Mononuclear cell (primary cell): ENCODE results near the gene LRRC47. TPM values are rescaled to one million over a fixed set of nuclear protein-coding genes. Genes with fewer than 3 reads are reported as not detected.
"Not testable (repeated sequence)": the region's sequence is repeated elsewhere in the genome, so short reads cannot be mapped to it uniquely, and the experiment has no call there.

ENCODE experiments used
- H3K27me3 ChIP-seq: 2 replicates; pipeline ENCODE4 v1.6.0; 2011; ENCODE audit warnings: low read length, control low read depth; ENCODE audit not compliant: insufficient read depth
- H3K4me1 ChIP-seq: 2 replicates; pipeline ENCODE4 v1.5.1; 2011; ENCODE audit warnings: mild to moderate bottlenecking, low read length, control low read depth; ENCODE audit not compliant: insufficient read depth
- H3K4me3 ChIP-seq: 2 replicates; pipeline ENCODE4 v1.5.1; 2011; ENCODE audit warnings: mild to moderate bottlenecking, low read length, moderate library complexity
- H3K9me3 ChIP-seq: 2 replicates; pipeline ENCODE4 v1.5.1; 2011; ENCODE audit warnings: low read depth, mild to moderate bottlenecking, control low read depth, low read length
- total RNA-seq: library from RNA; depleted of rRNA; stranded (reverse); fragments of >200 nt; gene quantifications from one replicate; pipeline ENCODE4 v1.2.3, GENCODE V29; 2012

Gene LRRC47
- total RNA-seq, 1 donor: 20.9 TPM

DNA sequence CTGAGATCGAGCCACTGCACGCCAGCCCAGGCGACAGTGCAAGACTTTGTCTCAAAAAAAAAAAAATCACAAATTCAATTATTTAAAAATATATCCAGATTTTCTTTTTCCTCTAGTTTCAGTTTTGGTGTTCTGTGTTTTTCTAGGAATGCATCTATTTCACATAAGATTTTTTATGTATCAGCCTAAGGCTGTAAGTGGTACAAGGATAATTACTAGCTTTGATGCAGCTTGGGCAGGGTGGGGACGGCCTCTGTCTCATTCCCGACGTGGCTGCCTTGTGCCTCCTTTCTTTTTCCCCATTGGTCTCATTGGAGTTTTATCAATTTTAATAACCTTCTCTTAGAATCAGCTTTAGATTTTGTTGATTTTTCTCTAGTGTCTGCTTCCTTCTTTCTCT lies 37.1 kb downstream of the LRRC47 start:
- no peaks in the 10 kb centered on the region for H3K27me3 ChIP-seq
- no peaks in the 10 kb centered on the region for H3K9me3 ChIP-seq
- no peak overlapping the region for H3K4me3 ChIP-seq
- H3K4me1 ChIP-seq: no peaks in the 10 kb centered on the region

DNA sequence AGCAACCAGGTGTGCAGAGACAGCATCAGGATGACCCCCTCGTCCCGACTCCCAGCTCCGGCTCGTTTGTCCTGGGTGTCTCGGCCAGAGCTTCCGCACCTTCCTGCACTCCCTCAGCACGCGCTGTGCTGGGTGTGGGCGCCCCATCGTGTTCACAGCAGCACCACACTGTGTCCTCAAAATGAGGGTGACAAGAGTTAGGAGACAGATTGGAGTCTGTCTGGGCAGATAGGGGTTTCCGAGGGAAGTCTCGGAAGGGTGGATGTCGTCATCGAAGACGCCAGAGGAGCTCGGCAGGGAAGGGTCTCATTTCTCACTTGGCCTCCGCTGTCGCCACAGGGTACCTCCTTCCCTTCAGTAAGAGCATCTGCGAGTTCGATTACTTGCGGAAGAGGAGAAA lies 39.9 kb downstream of the LRRC47 start:
- Histone ChIP-seq H3K9me3 (no peaks in the 10 kb centered on the region), H3K27me3 (no peaks in the 10 kb centered on the region), H3K4me1 (no peaks in the 10 kb centered on the region)

DNA sequence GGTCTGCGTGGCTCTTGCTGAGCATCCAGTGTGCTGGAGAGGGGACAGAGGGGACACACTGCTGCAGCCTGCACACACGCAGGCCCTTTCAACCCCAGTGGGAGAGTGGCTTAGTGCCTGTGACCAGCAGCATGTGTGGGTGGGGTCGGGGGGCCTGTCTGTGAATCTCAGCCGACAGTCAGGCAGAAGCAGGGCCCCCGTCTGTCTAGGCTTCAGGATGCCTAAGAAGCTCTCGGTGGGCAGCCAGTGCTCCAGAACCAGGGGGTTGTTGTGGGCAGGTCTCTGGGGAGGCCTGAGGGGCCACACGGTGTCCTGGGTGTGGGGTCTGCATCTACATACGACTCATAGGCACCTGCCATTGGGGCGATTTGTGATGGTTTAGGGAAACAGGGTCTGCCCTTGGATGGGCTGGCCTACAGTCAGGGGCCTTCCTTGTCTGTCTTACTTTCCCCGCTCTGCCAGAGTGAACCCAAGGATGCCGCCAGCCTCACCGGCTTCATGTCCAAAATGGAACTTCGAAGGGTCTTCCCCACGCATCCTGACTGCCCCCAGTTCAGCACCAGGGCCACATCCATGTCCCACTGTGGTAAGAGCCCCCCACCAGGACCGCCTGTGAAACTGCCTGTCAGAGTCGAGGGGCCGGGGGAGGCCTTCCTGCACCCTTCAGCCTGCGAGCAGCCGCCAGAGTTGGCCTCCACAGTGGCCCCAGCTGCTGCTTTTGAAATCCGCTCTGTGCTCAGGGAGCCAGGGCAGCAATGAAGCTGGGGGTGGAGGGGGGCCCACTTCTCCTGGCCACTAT lies 42.4 kb downstream of the LRRC47 start:
- Histone ChIP-seq H3K9me3 (no peaks in the 10 kb centered on the region), H3K27me3 (no peaks in the 10 kb centered on the region), H3K4me3 (no peak overlapping the region), H3K4me1 (no peaks in the 10 kb centered on the region)

More for the DNA sequence above, 39.9 kb downstream of the LRRC47 start:
- no peak overlapping the region for H3K4me3 ChIP-seq

DNA sequence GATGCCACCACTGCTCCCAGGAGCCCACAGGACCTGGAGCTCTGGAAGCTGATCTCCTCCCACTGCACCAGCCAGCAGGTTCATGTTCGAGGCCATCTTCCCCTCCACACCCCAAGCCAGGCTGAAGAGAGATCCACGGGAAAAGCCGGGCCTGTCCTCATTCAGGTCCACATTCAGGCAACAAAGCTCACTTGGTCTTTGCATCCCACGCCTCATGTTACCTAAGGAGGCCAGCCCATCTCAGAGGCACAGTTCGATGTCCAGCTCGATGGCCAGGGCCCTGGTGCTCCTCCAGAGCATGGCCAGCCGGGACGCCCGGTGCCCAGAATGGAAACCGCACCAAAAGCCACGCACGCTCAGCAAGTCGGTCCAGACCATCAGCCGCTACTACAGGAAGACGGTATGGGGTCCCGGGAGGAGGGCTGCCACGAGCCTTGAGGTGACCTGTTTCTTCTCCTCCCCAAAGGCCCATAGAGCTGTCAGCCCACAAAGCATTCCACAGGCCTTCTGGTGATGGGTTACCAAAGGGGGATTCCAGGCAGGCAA lies 43.8 kb downstream of the LRRC47 start, which contains the start of gene CCDC27:
TSS of gene CCDC27 (plus strand) at position 51 of the 546 bp plus-strand sequence. CDS start at position 83, 32 bp downstream.
- Histone ChIP-seq H3K9me3 (no peaks in the 10 kb centered on the region), H3K27me3 (no peaks in the 10 kb centered on the region), H3K4me1 (peaks cover 7% of the 10 kb centered on the region), H3K4me3 (no peak within 1 kb of the TSS)

DNA sequence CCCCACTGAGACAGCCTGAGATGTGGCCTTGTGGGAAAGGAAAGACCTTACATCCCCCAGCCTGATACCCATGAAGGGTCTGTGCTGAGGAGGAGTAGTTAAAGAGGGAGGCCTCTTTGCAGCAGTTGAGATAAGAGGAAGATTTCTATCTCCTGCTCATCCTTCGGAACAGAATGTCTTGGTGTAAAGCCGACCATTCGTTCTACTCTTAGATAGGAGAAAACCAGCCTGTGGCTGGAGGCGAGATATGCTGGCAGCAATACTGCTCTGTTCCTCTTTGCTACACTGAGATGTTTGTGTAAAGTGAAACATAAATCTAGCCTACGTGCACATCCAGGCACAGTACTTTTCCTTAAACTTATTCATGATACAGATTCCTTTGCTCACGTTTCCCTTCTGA lies 45.6 kb downstream of the LRRC47 start:
- Histone ChIP-seq H3K4me3 (no peak overlapping the region), H3K27me3 (no peaks in the 10 kb centered on the region), H3K4me1 (peaks cover 14% of the 10 kb centered on the region), H3K9me3 (no peaks in the 10 kb centered on the region)

DNA sequence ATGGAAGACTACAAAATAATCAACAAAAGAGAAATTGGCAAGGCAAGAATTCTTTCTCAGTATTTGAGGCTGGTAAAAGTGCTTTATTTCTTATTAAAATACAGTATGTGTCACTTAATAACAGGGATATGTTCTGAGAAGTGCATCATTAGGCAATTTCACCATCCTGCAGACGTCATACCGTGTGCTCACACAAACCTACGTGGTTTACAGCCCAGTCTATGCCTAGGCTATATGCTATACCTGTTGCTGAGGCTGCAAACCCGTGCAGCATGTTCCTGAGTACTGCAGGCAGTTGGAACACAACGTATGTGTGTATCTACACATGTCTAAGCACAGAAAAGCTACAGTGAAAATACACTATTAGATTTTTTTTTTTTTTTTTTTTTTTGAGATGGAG lies 46.8 kb downstream of the LRRC47 start:
- no peak overlapping the region for H3K4me3 ChIP-seq
- peaks cover 14% of the 10 kb centered on the region for H3K4me1 ChIP-seq
- no peaks in the 10 kb centered on the region for H3K9me3 ChIP-seq
- no peaks in the 10 kb centered on the region for H3K27me3 ChIP-seq

DNA sequence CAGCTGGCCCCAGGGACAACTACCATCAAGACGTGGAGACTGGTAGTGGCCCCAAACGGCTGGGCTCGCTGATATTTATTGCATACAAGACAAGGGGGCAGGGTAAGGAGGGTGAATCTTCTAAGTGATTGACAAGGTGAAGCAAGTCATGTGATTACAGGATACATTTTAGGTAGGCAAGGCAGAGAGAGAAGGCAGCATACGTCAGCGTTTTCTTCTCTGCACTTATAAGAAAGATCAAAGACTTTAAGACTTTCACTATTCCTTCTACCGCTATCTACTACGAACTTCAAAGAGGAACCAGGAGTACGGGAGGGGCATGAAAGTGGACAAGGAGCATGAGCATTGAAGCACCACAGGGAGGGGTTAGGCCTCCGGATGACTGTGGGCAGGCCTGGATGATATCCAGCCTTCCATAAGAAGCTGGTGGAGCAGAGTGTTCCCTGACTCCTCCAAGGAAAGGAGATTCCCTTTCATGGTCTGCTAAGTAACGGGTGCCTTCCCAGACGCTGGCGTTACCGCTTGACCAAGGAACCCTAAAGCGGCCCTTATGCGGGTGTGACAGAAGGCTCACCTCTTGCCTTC lies 47.9 kb downstream of the LRRC47 start:
- not testable (repeated sequence) for H3K27me3 ChIP-seq, H3K4me3 ChIP-seq, H3K9me3 ChIP-seq
- H3K4me1 ChIP-seq: peaks cover 14% of the 10 kb centered on the region

DNA sequence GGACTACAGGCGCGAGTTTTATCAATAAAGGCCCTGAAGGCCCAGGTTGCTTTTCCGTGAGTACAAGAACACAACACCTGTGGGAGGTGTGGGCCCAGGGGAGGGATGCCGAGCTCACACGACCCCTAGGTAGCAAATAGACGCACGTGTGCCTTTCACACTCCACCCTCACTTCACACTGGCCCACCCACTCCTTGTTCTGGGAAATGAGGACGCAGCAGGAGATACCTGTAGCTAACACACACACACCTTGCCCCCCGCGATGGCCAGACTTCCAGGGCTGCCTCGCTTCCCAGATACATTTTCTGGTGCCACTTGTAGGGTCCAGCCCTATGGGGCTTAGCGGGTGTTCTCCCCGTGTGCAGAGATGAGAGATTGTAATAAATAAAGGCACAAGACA lies 48.4 kb downstream of the LRRC47 start:
- H3K9me3 ChIP-seq: no peaks in the 10 kb centered on the region
- H3K4me1 ChIP-seq: peaks cover 14% of the 10 kb centered on the region
- no peaks in the 10 kb centered on the region for H3K27me3 ChIP-seq
- H3K4me3 ChIP-seq: no peak overlapping the region

DNA sequence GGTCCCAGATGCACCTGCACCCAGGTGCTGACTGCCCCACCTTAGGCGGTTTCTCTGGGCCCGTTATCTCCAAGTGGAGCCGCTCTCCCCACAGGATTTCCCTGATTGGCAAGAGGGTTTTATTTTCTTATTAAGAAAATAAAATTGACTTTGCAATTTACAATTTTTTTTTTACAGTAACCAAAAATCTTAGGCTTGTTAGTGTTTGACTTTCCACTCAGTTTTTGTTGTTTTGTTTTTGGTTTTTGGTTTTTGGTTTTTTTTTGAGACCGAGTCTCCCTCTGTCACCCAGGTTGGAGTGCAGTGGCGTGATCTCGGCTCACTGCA lies 48.8 kb downstream of the LRRC47 start:
- H3K9me3 ChIP-seq: no peaks in the 10 kb centered on the region
- H3K4me1 ChIP-seq: peaks cover 14% of the 10 kb centered on the region
- peak overlapping the region; percentile 51 for H3K4me3 ChIP-seq
- H3K27me3 ChIP-seq: no peaks in the 10 kb centered on the region

DNA sequence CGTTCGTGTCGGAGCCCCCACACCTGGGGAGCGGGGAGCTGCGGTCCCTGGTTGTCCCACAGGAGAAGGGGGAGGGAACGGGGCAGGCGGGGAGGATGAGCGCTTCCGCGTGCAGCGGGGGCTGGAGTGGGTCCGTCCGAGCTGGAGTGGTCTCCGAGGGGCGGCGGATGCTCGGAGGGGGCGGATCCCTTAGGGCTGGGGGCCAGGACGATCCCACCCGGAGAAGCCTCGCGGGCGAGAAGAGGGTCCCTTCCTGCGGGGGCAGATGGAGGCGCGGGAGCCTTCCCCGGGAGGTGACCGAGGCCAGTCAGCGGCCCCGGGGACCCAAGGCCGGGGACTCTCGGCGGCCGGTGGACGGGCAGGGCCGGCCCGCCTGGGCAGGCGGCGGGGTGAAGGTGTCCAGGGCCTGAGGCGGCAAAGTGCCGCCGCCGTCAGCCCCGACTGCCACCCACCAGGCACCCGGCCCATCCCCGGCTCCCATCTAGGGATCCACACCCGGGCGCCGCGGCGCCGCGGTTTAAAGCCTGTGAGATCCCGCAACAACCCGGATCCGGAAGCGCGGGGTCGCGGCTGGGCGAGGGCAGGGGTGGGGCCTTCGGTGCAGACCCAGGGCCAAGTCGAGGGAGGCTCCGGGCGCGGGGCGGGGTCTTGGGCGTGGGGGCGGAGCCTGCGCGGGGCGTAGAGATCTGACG lies 49.3 kb downstream of the LRRC47 start:
- H3K4me3 ChIP-seq: peak overlapping the region; percentile 51

DNA sequence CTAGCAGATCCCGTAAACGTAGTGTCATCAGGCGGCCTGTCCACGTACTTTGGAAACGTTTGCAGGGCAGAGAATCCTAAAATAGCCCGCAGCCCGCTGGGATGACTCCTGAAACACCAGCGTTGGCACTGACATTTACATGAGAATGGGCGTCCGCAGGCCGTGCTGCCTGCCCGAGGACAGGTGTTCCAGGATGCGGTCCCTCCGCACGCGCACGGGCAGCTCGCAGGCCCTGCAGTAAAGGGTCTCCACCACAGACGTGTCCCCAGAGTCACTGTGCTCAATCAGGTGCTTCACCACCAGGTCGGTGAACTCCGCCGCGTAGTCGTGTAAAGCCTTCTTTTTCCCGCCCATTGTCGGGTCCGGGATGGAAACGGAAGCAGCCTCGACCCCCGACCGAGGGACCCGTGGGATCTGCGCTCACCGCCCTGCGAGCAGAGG lies 49.9 kb downstream of the LRRC47 start:
- Histone ChIP-seq H3K27me3 (no peaks in the 10 kb centered on the region), H3K4me3 (no peak overlapping the region), H3K9me3 (no peaks in the 10 kb centered on the region), H3K4me1 (peaks cover 14% of the 10 kb centered on the region)

More for the DNA sequence above, 49.3 kb downstream of the LRRC47 start:
- no peaks in the 10 kb centered on the region for H3K27me3 ChIP-seq
- H3K9me3 ChIP-seq: no peaks in the 10 kb centered on the region
- H3K4me1 ChIP-seq: peaks cover 14% of the 10 kb centered on the region

DNA sequence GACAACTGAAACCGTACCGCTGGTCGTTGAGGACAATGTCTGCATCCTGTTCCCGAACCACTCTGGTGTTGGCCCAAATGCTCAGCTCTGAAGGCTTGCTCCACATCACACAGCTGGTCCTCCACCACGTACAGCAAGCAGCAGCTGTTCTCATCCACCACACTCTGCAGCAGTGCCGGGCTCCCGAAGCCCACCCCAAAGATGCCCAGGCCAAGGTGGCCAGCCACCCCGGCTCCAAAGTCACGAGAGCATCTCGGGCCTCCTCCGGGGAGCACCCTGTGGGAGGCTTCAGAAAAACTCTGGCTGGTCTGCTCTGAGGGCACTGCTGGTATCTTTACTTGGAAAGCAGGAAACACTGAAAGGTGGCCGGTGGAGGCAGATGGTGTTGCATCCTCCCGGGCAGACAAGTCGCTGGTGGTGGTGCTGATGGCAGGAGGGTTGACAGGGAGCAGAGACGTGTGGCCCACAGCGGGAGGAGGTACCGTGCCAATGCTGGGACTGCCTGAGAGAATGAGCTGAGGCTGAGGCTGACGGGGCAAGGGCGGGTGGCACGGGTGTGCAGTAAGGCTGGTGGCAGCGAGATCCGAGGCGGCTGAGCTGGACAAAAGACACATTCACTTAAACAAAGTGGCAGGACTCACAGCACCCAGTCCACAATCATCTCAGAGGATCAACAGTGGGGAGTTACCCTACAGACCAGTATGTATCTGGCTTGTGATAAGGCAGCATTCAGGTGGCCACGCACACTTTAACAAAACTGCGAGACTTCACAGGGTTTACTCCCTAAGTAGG lies 50.5 kb downstream of the LRRC47 start:
- peaks cover 14% of the 10 kb centered on the region for H3K4me1 ChIP-seq
- H3K4me3 ChIP-seq: no peak overlapping the region
- H3K9me3 ChIP-seq: no peaks in the 10 kb centered on the region
- no peaks in the 10 kb centered on the region for H3K27me3 ChIP-seq

DNA sequence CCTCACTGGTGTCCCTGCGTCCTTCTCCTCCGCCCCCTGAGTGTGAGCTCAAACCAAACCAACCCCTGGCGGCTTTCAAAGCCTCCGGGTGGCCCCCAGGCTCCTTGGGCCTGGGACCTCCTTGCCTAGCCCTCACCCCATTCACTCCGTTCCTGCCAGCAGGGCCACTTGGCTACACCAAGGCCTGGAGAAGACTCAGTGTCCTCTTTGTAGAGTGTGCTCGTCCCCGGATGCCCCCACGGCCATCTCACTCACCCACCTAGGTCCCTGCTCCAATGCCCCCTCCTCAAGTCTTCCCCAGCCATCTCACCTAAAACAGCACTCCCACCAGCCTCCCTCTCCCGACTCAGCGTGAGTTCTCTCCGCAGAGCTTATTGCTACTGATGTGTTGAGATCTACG lies 51.2 kb downstream of the LRRC47 start:
- no peak overlapping the region for H3K4me3 ChIP-seq
- no peaks in the 10 kb centered on the region for H3K27me3 ChIP-seq
- H3K9me3 ChIP-seq: no peaks in the 10 kb centered on the region
- peaks cover 14% of the 10 kb centered on the region for H3K4me1 ChIP-seq

DNA sequence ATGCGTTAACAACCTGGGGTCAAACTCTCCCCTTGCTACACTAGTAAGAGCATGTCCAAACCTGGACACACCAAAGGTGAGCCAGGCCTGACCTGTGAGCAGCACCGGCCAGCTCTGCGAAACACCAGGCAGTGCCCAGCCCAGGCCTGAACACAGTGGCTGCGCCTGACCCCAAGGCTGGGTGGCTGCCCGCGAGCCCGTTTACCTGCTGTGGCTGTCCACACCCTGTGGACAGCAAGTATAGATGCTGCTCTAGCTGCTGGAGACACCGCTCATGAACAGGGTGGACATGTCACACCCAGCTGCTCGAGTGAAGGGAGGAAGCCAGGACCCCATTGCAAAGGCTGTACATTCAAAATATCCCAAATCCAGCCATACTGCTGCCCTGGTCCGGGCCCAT lies 51.7 kb downstream of the LRRC47 start:
- no peak overlapping the region for H3K4me3 ChIP-seq
- no peaks in the 10 kb centered on the region for H3K9me3 ChIP-seq
- peaks cover 14% of the 10 kb centered on the region for H3K4me1 ChIP-seq
- H3K27me3 ChIP-seq: no peaks in the 10 kb centered on the region
